ENCODE results near the gene DNAJB14.
"Not testable (repeated sequence)": the region's sequence is repeated elsewhere in the genome, so short reads cannot be mapped to it uniquely, and the experiment has no call there.

DNAJB14 gene

DNA sequence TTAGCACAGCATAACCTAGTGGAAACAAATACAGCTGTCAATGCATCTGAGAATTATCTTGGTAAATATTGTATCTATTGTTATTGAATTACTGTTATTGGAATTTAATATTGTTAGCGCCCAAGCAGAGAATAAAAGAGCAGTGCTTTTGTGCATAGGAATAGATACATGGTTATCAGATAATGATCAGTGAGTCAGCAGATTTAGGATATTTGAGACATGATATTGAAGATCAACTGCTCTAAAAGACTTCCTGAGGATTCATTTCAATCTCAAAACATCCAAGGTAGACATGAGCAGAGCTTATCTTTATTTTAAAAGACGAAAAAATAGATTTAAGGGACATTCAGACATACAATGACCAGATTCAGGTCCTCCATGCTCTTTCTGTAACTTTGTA lies 14.2 kb upstream of the DNAJB14 start:
- Histone ChIP-seq H4K91ac (ENCODE audit: low read depth, low read length, poor library complexity) (no peak overlapping the region), H3K9me3 (replicated peaks in 1 of 2; ENCODE audit: control insufficient read depth in 2 of 2, insufficient read depth in 1 of 2, low read depth in 1 of 2, low read length in 2 of 2) (no peaks in the 10 kb centered on the region), H2BK5ac (ENCODE audit: low read length) (no peak overlapping the region), H3K4me2 (ENCODE audit: insufficient read depth, low read length, poor library complexity, severe bottlenecking) (no peak overlapping the region), H3K4me3 (ENCODE audit: low read length in 2 of 2) (no peak overlapping the region), H4K8ac (ENCODE audit: low read depth, low read length) (no peak overlapping the region), H2BK120ac (ENCODE audit: low read depth, low read length) (no peak overlapping the region), H2AK5ac (ENCODE audit: low read depth, low read length) (no peak overlapping the region), H3K4me1 (ENCODE audit: control insufficient read depth in 2 of 2, insufficient read depth in 1 of 2, low read depth in 1 of 2, low read length in 2 of 2) (no peaks in the 10 kb centered on the region), H2BK12ac (ENCODE audit: low read length) (no peak overlapping the region), H3K9ac (ENCODE audit: low read depth, low read length, poor library complexity) (no peak overlapping the region), H2BK15ac (ENCODE audit: low read length) (no peak overlapping the region), H3K79me1 (ENCODE audit: low read depth, low read length) (no peaks in the 10 kb centered on the region), H3K4ac (ENCODE audit: low read length) (no peak overlapping the region), H3K23ac (ENCODE audit: low read depth, low read length, poor library complexity) (no peak overlapping the region), H3K14ac (ENCODE audit: low read length) (no peak overlapping the region), H3K27ac (replicated peaks; ENCODE audit: low read length) (no peak overlapping the region), H3K27me3 (ENCODE audit: control insufficient read depth in 3 of 3, insufficient read depth in 3 of 3, low read depth in 1 of 3, low read length in 3 of 3) (no peaks in the 10 kb centered on the region), H3K18ac (ENCODE audit: low read length) (no peak overlapping the region), H2AFZ (ENCODE audit: low read length) (no peak overlapping the region), H3K36me3 (replicated peaks in 1 of 2; ENCODE audit: control insufficient read depth in 2 of 2, insufficient read depth in 2 of 2, low read length in 2 of 2) (no peaks in the 10 kb centered on the region)
- WGBS, 2 donors (ENCODE audit: extremely low coverage in 2 of 2, insufficient read length in 2 of 2, insufficient replicate concordance in 1 of 2) = no CpG with 5 or more reads among the region's 2 CpGs
- DNase-seq (ENCODE audit: low spot score) = no peak

DNA sequence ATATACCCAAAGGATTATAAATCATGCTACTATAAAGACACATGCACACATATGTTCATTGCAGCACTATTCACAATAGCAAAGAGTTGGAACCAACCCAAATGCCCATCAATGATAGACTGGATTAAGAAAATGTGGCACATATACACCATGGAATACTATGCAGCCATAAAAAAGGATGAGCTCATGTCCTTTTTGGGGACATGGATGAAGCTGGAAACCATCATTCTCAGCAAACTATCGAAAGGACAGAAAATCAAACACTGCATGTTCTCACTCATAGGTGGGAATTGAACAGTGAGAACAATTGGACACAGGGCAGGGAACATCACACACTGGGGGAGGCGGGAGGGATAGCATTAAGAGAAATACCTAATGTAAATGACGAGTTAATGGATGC lies 11.8 kb upstream of the DNAJB14 start:
- not testable (repeated sequence) for H3K27ac ChIP-seq (replicated peaks; ENCODE audit: low read length); H2BK120ac ChIP-seq (ENCODE audit: low read depth, low read length); H3K9ac ChIP-seq (ENCODE audit: low read depth, low read length, poor library complexity); H3K4ac ChIP-seq (ENCODE audit: low read length); H3K14ac ChIP-seq (ENCODE audit: low read length); H3K18ac ChIP-seq (ENCODE audit: low read length); H2AFZ ChIP-seq (ENCODE audit: low read length); H3K79me1 ChIP-seq (ENCODE audit: low read depth, low read length); H3K9me3 ChIP-seq (replicated peaks in 1 of 2; ENCODE audit: control insufficient read depth in 2 of 2, insufficient read depth in 1 of 2, low read depth in 1 of 2, low read length in 2 of 2); H3K36me3 ChIP-seq (replicated peaks in 1 of 2; ENCODE audit: control insufficient read depth in 2 of 2, insufficient read depth in 2 of 2, low read length in 2 of 2); H3K4me1 ChIP-seq (ENCODE audit: control insufficient read depth in 2 of 2, insufficient read depth in 1 of 2, low read depth in 1 of 2, low read length in 2 of 2); H3K4me2 ChIP-seq (ENCODE audit: insufficient read depth, low read length, poor library complexity, severe bottlenecking); H4K91ac ChIP-seq (ENCODE audit: low read depth, low read length, poor library complexity); H4K8ac ChIP-seq (ENCODE audit: low read depth, low read length); H2BK12ac ChIP-seq (ENCODE audit: low read length); H2AK5ac ChIP-seq (ENCODE audit: low read depth, low read length); H3K27me3 ChIP-seq (ENCODE audit: control insufficient read depth in 3 of 3, insufficient read depth in 3 of 3, low read depth in 1 of 3, low read length in 3 of 3); H3K23ac ChIP-seq (ENCODE audit: low read depth, low read length, poor library complexity); H2BK15ac ChIP-seq (ENCODE audit: low read length); H3K4me3 ChIP-seq (ENCODE audit: low read length in 2 of 2); H2BK5ac ChIP-seq (ENCODE audit: low read length); DNase-seq (ENCODE audit: low spot score)
- WGBS, 2 donors (ENCODE audit: extremely low coverage in 2 of 2, insufficient read length in 2 of 2, insufficient replicate concordance in 1 of 2) = no CpG with 5 or more reads among the region's 3 CpGs

DNA sequence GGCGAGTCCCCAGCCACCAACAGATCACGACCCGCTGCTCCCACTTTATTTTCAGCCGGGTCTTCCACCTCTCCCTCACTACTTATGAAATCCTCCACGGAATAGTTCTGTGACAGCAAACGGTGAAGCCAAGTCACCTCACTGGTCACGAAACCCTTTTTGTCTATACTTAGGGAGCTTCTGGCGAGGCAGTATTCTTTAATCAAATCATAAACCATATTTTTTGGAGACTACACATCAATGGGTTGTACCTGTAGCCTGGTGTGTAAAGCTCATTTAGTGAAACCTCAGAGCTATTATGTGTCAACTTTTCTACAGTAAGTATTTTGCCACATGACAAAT lies 4.5 kb upstream of the DNAJB14 start:
- H3K4me2 ChIP-seq (ENCODE audit: insufficient read depth, low read length, poor library complexity, severe bottlenecking) = peak overlapping the region; percentile 90

DNA sequence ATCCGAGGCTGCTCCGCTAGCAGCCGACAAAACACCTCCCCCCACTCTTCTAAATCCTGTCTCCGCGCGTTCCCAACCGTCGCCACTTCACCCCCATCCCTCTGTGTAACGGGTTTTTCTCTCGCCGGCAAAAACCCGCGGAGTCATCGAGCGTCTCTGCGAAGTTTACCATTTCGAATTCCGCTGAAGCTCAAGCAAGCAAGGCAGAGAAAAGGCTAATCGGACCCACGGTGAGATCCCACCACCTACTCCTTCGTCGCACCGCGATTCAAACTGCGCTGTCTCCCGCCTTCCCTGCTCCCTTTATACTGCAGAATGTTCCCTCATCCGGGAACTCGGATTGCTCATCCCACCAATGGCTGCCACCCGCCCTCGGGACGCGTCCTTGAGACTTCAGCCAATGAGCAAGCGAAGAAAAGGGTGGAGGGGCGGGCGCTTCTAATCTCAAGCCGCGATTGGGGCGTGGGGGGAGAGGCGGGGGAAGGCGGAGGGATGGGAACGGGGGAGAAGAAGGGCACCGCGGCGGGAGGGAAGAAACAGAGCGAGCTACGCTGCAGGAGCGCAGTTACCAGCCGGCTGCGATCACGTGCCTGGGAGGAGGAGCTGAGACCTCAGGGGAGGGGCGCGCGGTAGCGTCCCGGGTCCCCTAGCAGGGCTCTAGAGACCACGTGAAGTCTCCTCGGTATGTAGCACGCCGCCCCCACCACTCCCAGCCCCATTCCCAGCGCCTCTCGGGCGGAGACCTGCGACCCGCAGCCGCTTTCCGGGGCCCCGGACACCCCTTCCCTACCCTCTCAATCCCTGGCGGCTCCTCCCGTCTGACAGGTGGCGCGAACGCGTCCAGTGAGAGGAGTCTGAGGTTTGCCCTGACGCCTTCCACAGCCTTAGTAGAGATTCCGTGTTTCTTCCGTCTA lies 3.8 kb upstream of the DNAJB14 start, which contains the start of gene H2AZ1:
H2AZ1 (minus strand) TSS at position 277 of the 914 bp plus-strand sequence; CDS start at position 172, 105 bp downstream.
- peaks cover 6 to 24% of the 10 kb centered on the region in 2 donors for H3K36me3 ChIP-seq (replicated peaks in 1 of 2; ENCODE audit: control insufficient read depth in 2 of 2, insufficient read depth in 2 of 2, low read length in 2 of 2)
- H3K4me3 ChIP-seq (ENCODE audit: low read length in 2 of 2) = peak within 1 kb of the TSS; percentile 72 to 86
- peak within 1 kb of the TSS; percentile 98 for H3K27ac ChIP-seq (replicated peaks; ENCODE audit: low read length)
- peak within 1 kb of the TSS; percentile 60 for H2BK15ac ChIP-seq (ENCODE audit: low read length)
- H2AK5ac ChIP-seq (ENCODE audit: low read depth, low read length) = peak within 1 kb of the TSS; percentile 42
- no peaks in the 10 kb centered on the region for H3K79me1 ChIP-seq (ENCODE audit: low read depth, low read length)
- H4K91ac ChIP-seq (ENCODE audit: low read depth, low read length, poor library complexity) = peak within 1 kb of the TSS; percentile 87
- H3K23ac ChIP-seq (ENCODE audit: low read depth, low read length, poor library complexity) = peak within 1 kb of the TSS; percentile 97
- no peak within 1 kb of the TSS for H2BK12ac ChIP-seq (ENCODE audit: low read length)
- H3K4me2 ChIP-seq (ENCODE audit: insufficient read depth, low read length, poor library complexity, severe bottlenecking) = peak within 1 kb of the TSS; percentile 90
- H2BK120ac ChIP-seq (ENCODE audit: low read depth, low read length) = no peak within 1 kb of the TSS
- peak; percentile 99 for DNase-seq (ENCODE audit: low spot score)
- peak within 1 kb of the TSS; percentile 91 for H3K9ac ChIP-seq (ENCODE audit: low read depth, low read length, poor library complexity)
- peak within 1 kb of the TSS; percentile 99 for H2AFZ ChIP-seq (ENCODE audit: low read length)
- no peak within 1 kb of the TSS for H3K4ac ChIP-seq (ENCODE audit: low read length)
- peak within 1 kb of the TSS; percentile 72 for H3K14ac ChIP-seq (ENCODE audit: low read length)
- peak within 1 kb of the TSS; percentile 98 for H2BK5ac ChIP-seq (ENCODE audit: low read length)
- no peaks in the 10 kb centered on the region for H3K27me3 ChIP-seq (ENCODE audit: control insufficient read depth in 3 of 3, insufficient read depth in 3 of 3, low read depth in 1 of 3, low read length in 3 of 3)
- H4K8ac ChIP-seq (ENCODE audit: low read depth, low read length) = no peak within 1 kb of the TSS
- peaks cover 2 to 17% of the 10 kb centered on the region in 2 donors for H3K4me1 ChIP-seq (ENCODE audit: control insufficient read depth in 2 of 2, insufficient read depth in 1 of 2, low read depth in 1 of 2, low read length in 2 of 2)
- WGBS, 2 donors (ENCODE audit: extremely low coverage in 2 of 2, insufficient read length in 2 of 2, insufficient replicate concordance in 1 of 2) = no CpG with 5 or more reads among the region's 76 CpGs
- no peaks in the 10 kb centered on the region for H3K9me3 ChIP-seq (replicated peaks in 1 of 2; ENCODE audit: control insufficient read depth in 2 of 2, insufficient read depth in 1 of 2, low read depth in 1 of 2, low read length in 2 of 2)
- H3K18ac ChIP-seq (ENCODE audit: low read length) = peak within 1 kb of the TSS; percentile 99

More for the DNA sequence above, 4.5 kb upstream of the DNAJB14 start:
- WGBS, 2 donors (ENCODE audit: extremely low coverage in 2 of 2, insufficient read length in 2 of 2, insufficient replicate concordance in 1 of 2) = no CpG with 5 or more reads among the region's 8 CpGs
- Histone ChIP-seq H2AFZ (ENCODE audit: low read length) (peak overlapping the region; percentile 99), H4K8ac (ENCODE audit: low read depth, low read length) (no peak overlapping the region), H3K27me3 (ENCODE audit: control insufficient read depth in 3 of 3, insufficient read depth in 3 of 3, low read depth in 1 of 3, low read length in 3 of 3) (no peaks in the 10 kb centered on the region), H3K18ac (ENCODE audit: low read length) (peak overlapping the region; percentile 99), H3K14ac (ENCODE audit: low read length) (no peak overlapping the region), H3K9ac (ENCODE audit: low read depth, low read length, poor library complexity) (peak overlapping the region; percentile 85), H3K23ac (ENCODE audit: low read depth, low read length, poor library complexity) (peak overlapping the region; percentile 97), H3K4me3 (ENCODE audit: low read length in 2 of 2) (peak overlapping the region; percentile 72 to 84), H2BK12ac (ENCODE audit: low read length) (no peak overlapping the region), H3K9me3 (replicated peaks in 1 of 2; ENCODE audit: control insufficient read depth in 2 of 2, insufficient read depth in 1 of 2, low read depth in 1 of 2, low read length in 2 of 2) (no peaks in the 10 kb centered on the region), H3K79me1 (ENCODE audit: low read depth, low read length) (no peaks in the 10 kb centered on the region), H3K27ac (replicated peaks; ENCODE audit: low read length) (peak overlapping the region; percentile 79), H3K4ac (ENCODE audit: low read length) (no peak overlapping the region), H3K36me3 (replicated peaks in 1 of 2; ENCODE audit: control insufficient read depth in 2 of 2, insufficient read depth in 2 of 2, low read length in 2 of 2) (peaks cover 6 to 24% of the 10 kb centered on the region in 2 donors), H2BK120ac (ENCODE audit: low read depth, low read length) (no peak overlapping the region), H2BK15ac (ENCODE audit: low read length) (no peak overlapping the region), H2AK5ac (ENCODE audit: low read depth, low read length) (no peak overlapping the region), H4K91ac (ENCODE audit: low read depth, low read length, poor library complexity) (no peak overlapping the region), H3K4me1 (ENCODE audit: control insufficient read depth in 2 of 2, insufficient read depth in 1 of 2, low read depth in 1 of 2, low read length in 2 of 2) (peaks cover 2 to 15% of the 10 kb centered on the region in 2 donors), H2BK5ac (ENCODE audit: low read length) (peak overlapping the region; percentile 48)
- no peak for DNase-seq (ENCODE audit: low spot score)

All from neuronal stem cell (in vitro differentiated cells).